IMR-90 (cell line): ENCODE results near the gene ZSCAN16. TPM values are rescaled to one million over a fixed set of nuclear protein-coding genes. Genes with fewer than 3 reads are reported as not detected.

ENCODE experiments used
- ATAC-seq: fragments of 200-7000 bp; cut with Tn5 transposase; 2 replicates; pipeline ENCODE4 v1.9.1; 2020; ENCODE audit warnings: low read depth, mild to moderate bottlenecking, moderate library complexity
- BruUV-seq: library from RNA; stranded (reverse); fragments of 400-500 nt; replicated peaks from 2 replicates; lab custom pipeline; 2021; lab: Mats Ljungman, UMichigan
- CTCF ChIA-PET: fragments of 300-600 bp; formaldehyde crosslinking; extraction: SDS; loops from one replicate; lab custom pipeline; 2021; ENCODE audit warnings: antibody characterized with exemption; lab: Yijun Ruan, JAX
- POLR2A ChIA-PET: fragments of 300-600 bp; sonication (Branson Sonifier 250); formaldehyde crosslinking; loops from one replicate; lab custom pipeline; 2022; ENCODE audit warnings: antibody characterized with exemption; ENCODE audit not compliant: unreplicated experiment; lab: Charles Lee
- DNase-seq: peaks from one replicate; pipeline ENCODE4 v3.0.0; 2013
- H2AFZ ChIP-seq: replicated peaks from 2 replicates; pipeline ENCODE3; 2013; ENCODE audit warnings: low read length, mild to moderate bottlenecking; ENCODE audit not compliant: poor library complexity
- H2AK5ac ChIP-seq: 2 replicates; pipeline ENCODE4 v1.6.1; 2013; ENCODE audit warnings: low read depth, low read length, inconsistent platforms
- H2AK9ac ChIP-seq: replicated peaks from 2 replicates; pipeline ENCODE3; 2013; ENCODE audit warnings: mild to moderate bottlenecking, low read depth, low read length, moderate library complexity; ENCODE audit not compliant: poor library complexity
- H2BK120ac ChIP-seq: 2 replicates; pipeline ENCODE4 v1.6.1; 2013; ENCODE audit warnings: low read depth, low read length, inconsistent platforms
- H2BK15ac ChIP-seq: 3 replicates; pipeline ENCODE4 v1.6.1; 2013; ENCODE audit warnings: low read depth, low read length, inconsistent platforms
- H2BK20ac ChIP-seq: 2 replicates; pipeline ENCODE4 v1.6.1; 2013; ENCODE audit warnings: low read depth, mild to moderate bottlenecking, inconsistent platforms, low read length, moderate library complexity
- H2BK5ac ChIP-seq: 2 replicates; pipeline ENCODE4 v1.6.1; 2013; ENCODE audit warnings: mild to moderate bottlenecking, low read depth, low read length, inconsistent platforms; ENCODE audit not compliant: poor library complexity, severe bottlenecking
- H3K14ac ChIP-seq: replicated peaks from 2 replicates; pipeline ENCODE4 v1.6.1; 2013; ENCODE audit warnings: low read depth, low read length, inconsistent platforms
- H3K18ac ChIP-seq: 2 replicates; pipeline ENCODE4 v1.6.1; 2013; ENCODE audit warnings: low read depth, low read length, control low read depth
- H3K23ac ChIP-seq: 2 replicates; pipeline ENCODE4 v1.6.1; 2013; ENCODE audit warnings: low read depth, low read length, inconsistent platforms
- H3K27ac ChIP-seq: 2 replicates; pipeline ENCODE4 v1.5.1; 2013; ENCODE audit warnings: mild to moderate bottlenecking, control low read depth, low read length; ENCODE audit not compliant: insufficient read depth
- H3K27me3 ChIP-seq: 2 replicates; pipeline ENCODE4 v1.6.1; 2013; ENCODE audit warnings: low read length; ENCODE audit not compliant: control insufficient read depth, insufficient read depth
- H3K36me3 ChIP-seq: 2 replicates; pipeline ENCODE4 v1.6.1; 2013; ENCODE audit warnings: low read length, mixed read lengths; ENCODE audit not compliant: control insufficient read depth, insufficient read depth
- H3K4ac ChIP-seq: 2 replicates; pipeline ENCODE4 v1.6.1; 2013; ENCODE audit warnings: low read depth, low read length, inconsistent platforms
- H3K4me1 ChIP-seq: 2 replicates; pipeline ENCODE4 v1.6.1; 2013; ENCODE audit warnings: low read length, mixed read lengths; ENCODE audit not compliant: control insufficient read depth, insufficient read depth
- H3K4me2 ChIP-seq: 2 replicates; pipeline ENCODE4 v1.6.1; 2013; ENCODE audit warnings: low read depth, mild to moderate bottlenecking, control low read depth, low read length, moderate library complexity
- H3K4me3 ChIP-seq: 2 replicates; pipeline ENCODE4 v1.5.1; 2013; ENCODE audit warnings: low read depth, mild to moderate bottlenecking, control low read depth, low read length, moderate library complexity; ENCODE audit not compliant: insufficient read depth
- H3K56ac ChIP-seq: 2 replicates; pipeline ENCODE4 v1.6.1; 2013; ENCODE audit warnings: low read length, inconsistent platforms; ENCODE audit not compliant: insufficient read depth; ENCODE audit errors: extremely low read depth
- H3K79me1 ChIP-seq, 2 experiments: 2 replicates each; pipeline ENCODE4 v1.6.1; 2013; ENCODE audit warnings: low read length in 2 of 2, inconsistent platforms in 1 of 2, low read depth in 1 of 2
- H3K9ac ChIP-seq: 2 replicates; pipeline ENCODE4 v1.6.1; 2013; ENCODE audit warnings: low read depth, low read length, control low read depth
- H3K9me1 ChIP-seq: 2 replicates; pipeline ENCODE4 v1.6.1; 2013; ENCODE audit warnings: low read length, inconsistent platforms; ENCODE audit not compliant: insufficient read depth
- H3K9me3 ChIP-seq: 2 replicates; pipeline ENCODE4 v1.6.1; 2013; ENCODE audit warnings: low read length; ENCODE audit not compliant: control insufficient read depth, insufficient read depth
- H4K20me1 ChIP-seq: 2 replicates; pipeline ENCODE4 v1.6.1; 2013; ENCODE audit warnings: low read length, inconsistent platforms; ENCODE audit not compliant: insufficient read depth
- H4K5ac ChIP-seq: 2 replicates; pipeline ENCODE4 v1.6.1; 2013; ENCODE audit warnings: mild to moderate bottlenecking, low read depth, low read length, control low read depth
- H4K8ac ChIP-seq, 2 experiments: 2 replicates each; pipeline ENCODE4 v1.6.1; 2013; ENCODE audit warnings: low read depth in 2 of 2, low read length in 2 of 2, control low read depth in 1 of 2, inconsistent platforms in 1 of 2
- H4K91ac ChIP-seq: 2 replicates; pipeline ENCODE4 v1.6.1; 2013; ENCODE audit warnings: low read depth, low read length, inconsistent platforms; ENCODE audit not compliant: insufficient read depth
- BHLHE40 ChIP-seq: fragments of 150-350 bp; IDR thresholded peaks from 2 replicates; pipeline ENCODE4 v1.6.1; 2016; ENCODE audit warnings: mild to moderate bottlenecking, low read depth, low read length
- CEBPB ChIP-seq: IDR thresholded peaks from 2 replicates; pipeline ENCODE4 v1.6.1; 2012; ENCODE audit warnings: low read depth, low read length, improper control_type of control experiment
- CHD1 ChIP-seq: IDR thresholded peaks from 2 replicates; pipeline ENCODE4 v1.6.1; 2012; ENCODE audit warnings: low read depth, low read length, improper control_type of control experiment
- FOS ChIP-seq: fragments of 150-350 bp; IDR thresholded peaks from 2 replicates; pipeline ENCODE4 v1.6.1; 2016; ENCODE audit warnings: low read depth, low read length
- MAFK ChIP-seq: IDR thresholded peaks from 2 replicates; pipeline ENCODE4 v1.6.1; 2012; ENCODE audit warnings: low read depth, low read length, improper control_type of control experiment
- MAZ ChIP-seq: IDR thresholded peaks from 2 replicates; pipeline ENCODE4 v1.6.1; 2012; ENCODE audit warnings: low read depth, mild to moderate bottlenecking, low read length, improper control_type of control experiment, moderate library complexity, borderline replicate concordance
- MXI1 ChIP-seq: IDR thresholded peaks from 2 replicates; pipeline ENCODE4 v1.6.1; 2012; ENCODE audit warnings: low read depth, mild to moderate bottlenecking, low read length, moderate library complexity, borderline replicate concordance
- NFE2L2 ChIP-seq: fragments of 150-350 bp; IDR thresholded peaks from 2 replicates; pipeline ENCODE4 v1.6.1; 2016; ENCODE audit warnings: low read depth, mild to moderate bottlenecking, low read length
- POLR2A ChIP-seq: IDR thresholded peaks from 2 replicates; pipeline ENCODE4 v1.6.1; 2012; ENCODE audit warnings: mild to moderate bottlenecking, low read depth, low read length
- RAD21 ChIP-seq: IDR thresholded peaks from 2 replicates; pipeline ENCODE4 v1.6.1; 2012; ENCODE audit warnings: low read length, improper control_type of control experiment
- RCOR1 ChIP-seq: IDR thresholded peaks from 2 replicates; pipeline ENCODE4 v1.6.1; 2012; ENCODE audit warnings: mild to moderate bottlenecking, low read length, improper control_type of control experiment; ENCODE audit not compliant: insufficient replicate concordance
- RFX5 ChIP-seq: IDR thresholded peaks from 2 replicates; pipeline ENCODE4 v1.8.0; 2012; ENCODE audit warnings: low read depth, mild to moderate bottlenecking, low read length, moderate library complexity
- SMC3 ChIP-seq: fragments of 150-350 bp; IDR thresholded peaks from 2 replicates; pipeline ENCODE4 v1.6.1; 2016; ENCODE audit warnings: low read depth, mild to moderate bottlenecking, antibody characterized with exemption, low read length, moderate library complexity
- dilution Hi-C: fragments of 300-500 bp; cut with HindIII; formaldehyde crosslinking; loops from one replicate; pipeline ENCODE4 v1.14.3; 2018; ENCODE audit warnings: low sequenced_read_pairs; ENCODE audit not compliant: unreplicated experiment
- in situ Hi-C: fragments of 300-500 bp; cut with MboI; formaldehyde crosslinking; loops from 3 replicates; pipeline ENCODE4 v1.14.3; 2019; ENCODE audit warnings: low sequenced_read_pairs, inconsistent platforms, mixed read lengths
- intact Hi-C: fragments of 100-400 bp; cut with micrococcal nuclease; formaldehyde crosslinking; loops from 2 replicates; pipeline ENCODE4 v1.10.0; 2022
- polyA plus RNA-seq, 3 experiments: library from polyadenylated mRNA; depleted of rRNA; stranded (reverse); fragments of >200 nt; gene quantifications; 2 replicates each; pipeline ENCODE4 v1.2.3, GENCODE V29; 2012; ENCODE audit warnings: low replicate concordance in 1 of 3
- total RNA-seq: library from RNA; depleted of rRNA; stranded (reverse); fragments of >200 nt; gene quantifications from 2 replicates; pipeline ENCODE4 v1.2.3, GENCODE V29; 2012
- TF ChIP-seq, protein P1 (sequence below): conservative IDR thresholded peaks from 2 replicates; pipeline ENCODE4 v1.5.1; 2012; ENCODE audit warnings: mild to moderate bottlenecking, low read depth, low read length, improper control_type of control experiment
- TF ChIP-seq, protein P2 (sequence below): fragments of 150-350 bp; IDR thresholded peaks from 2 replicates; pipeline ENCODE4 v1.6.1; 2017; ENCODE audit warnings: mild to moderate bottlenecking, antibody characterized with exemption, low read length, low read depth
- TF ChIP-seq, protein P3 (sequence below): fragments of 150-350 bp; IDR thresholded peaks from 2 replicates; pipeline ENCODE4 v1.6.1; 2016; ENCODE audit warnings: low read depth, mild to moderate bottlenecking, low read length, moderate library complexity, borderline replicate concordance

ZSCAN16 gene
- total and polyA plus RNA-seq, 2 of the 4 experiments (the other 2 are of a cell fraction), result 1.8 to 3.0 TPM

DNA sequence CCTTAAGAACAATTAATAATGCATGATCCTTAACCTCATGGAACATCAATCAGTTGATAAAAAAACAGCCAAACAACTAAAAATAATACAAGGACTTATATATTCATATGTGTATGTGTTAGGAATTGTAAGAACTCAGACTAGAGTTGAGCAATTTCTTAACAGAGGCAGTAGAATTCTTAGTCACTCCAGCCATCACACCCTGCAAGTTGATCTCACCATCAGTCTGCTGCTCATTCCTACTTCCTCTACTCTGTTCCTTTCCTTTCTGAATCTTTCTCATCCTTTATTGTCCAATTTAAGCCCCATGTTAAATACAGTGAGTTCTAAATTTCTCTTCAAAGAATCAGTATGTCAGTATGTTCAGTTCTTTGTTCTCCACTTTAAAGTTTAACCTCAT lies 41.5 kb upstream of the ZSCAN16 start:
- Histone ChIP-seq H3K23ac (no peak overlapping the region), H3K56ac (no peak overlapping the region), H2BK120ac (no peak overlapping the region), H4K8ac (no peak overlapping the region), H3K36me3 (no peaks in the 10 kb centered on the region), H4K5ac (no peak overlapping the region), H3K79me1 (0 out of 4 replicates have a peak, but pooled peaks cover 0 to 3% of the 10 kb centered on the region in 2 experiments), H4K91ac (no peak overlapping the region), H2BK5ac (no peak overlapping the region), H2AK5ac (no peak overlapping the region), H3K4ac (no peak overlapping the region), H2AK9ac (no peak overlapping the region), H2AFZ (no peak overlapping the region), H2BK20ac (no peak overlapping the region), H3K4me3 (no peak overlapping the region), H3K4me1 (peaks cover 2% of the 10 kb centered on the region; the same call in 1 of the 2 replicates), H3K27ac (no peak overlapping the region), H3K9me3 (no peaks in the 10 kb centered on the region), H3K4me2 (no peak overlapping the region), H3K27me3 (no peaks in the 10 kb centered on the region), H3K14ac (no peak overlapping the region), H3K9ac (no peak overlapping the region), H4K20me1 (no peaks in the 10 kb centered on the region), H3K18ac (no peak overlapping the region), H2BK15ac (no peak overlapping the region), H3K9me1 (0 out of 2 replicates have a peak, but pooled peaks cover 7% of the 10 kb centered on the region)
- in situ Hi-C loops (no loop called here), intact Hi-C loops (loop anchor here (5.0 kb wide), 2 partner anchors 129 to 254 kb away; partner anchors contain the start of gene ZSCAN31), dilution Hi-C loops (no loop called here)
- no TSS peak for BruUV-seq
- no peak for DNase-seq
- no peak for TF ChIP-seq RAD21
- TF ChIP-seq NFE2L2, result no peak
- TF ChIP-seq RFX5, result no peak
- TF ChIP-seq MXI1, result no peak
- TF ChIP-seq MAFK, result no peak
- no peak for TF ChIP-seq MAZ
- TF ChIP-seq BHLHE40, result no peak
- TF ChIP-seq CHD1, result no peak
- no peak for TF ChIP-seq RCOR1
- TF ChIP-seq FOS, result no peak
- TF ChIP-seq CEBPB, result no peak
- TF ChIP-seq, protein P1, sequence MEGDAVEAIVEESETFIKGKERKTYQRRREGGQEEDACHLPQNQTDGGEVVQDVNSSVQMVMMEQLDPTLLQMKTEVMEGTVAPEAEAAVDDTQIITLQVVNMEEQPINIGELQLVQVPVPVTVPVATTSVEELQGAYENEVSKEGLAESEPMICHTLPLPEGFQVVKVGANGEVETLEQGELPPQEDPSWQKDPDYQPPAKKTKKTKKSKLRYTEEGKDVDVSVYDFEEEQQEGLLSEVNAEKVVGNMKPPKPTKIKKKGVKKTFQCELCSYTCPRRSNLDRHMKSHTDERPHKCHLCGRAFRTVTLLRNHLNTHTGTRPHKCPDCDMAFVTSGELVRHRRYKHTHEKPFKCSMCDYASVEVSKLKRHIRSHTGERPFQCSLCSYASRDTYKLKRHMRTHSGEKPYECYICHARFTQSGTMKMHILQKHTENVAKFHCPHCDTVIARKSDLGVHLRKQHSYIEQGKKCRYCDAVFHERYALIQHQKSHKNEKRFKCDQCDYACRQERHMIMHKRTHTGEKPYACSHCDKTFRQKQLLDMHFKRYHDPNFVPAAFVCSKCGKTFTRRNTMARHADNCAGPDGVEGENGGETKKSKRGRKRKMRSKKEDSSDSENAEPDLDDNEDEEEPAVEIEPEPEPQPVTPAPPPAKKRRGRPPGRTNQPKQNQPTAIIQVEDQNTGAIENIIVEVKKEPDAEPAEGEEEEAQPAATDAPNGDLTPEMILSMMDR, result no peak
- no peak for TF ChIP-seq SMC3
- TF ChIP-seq, protein P2, sequence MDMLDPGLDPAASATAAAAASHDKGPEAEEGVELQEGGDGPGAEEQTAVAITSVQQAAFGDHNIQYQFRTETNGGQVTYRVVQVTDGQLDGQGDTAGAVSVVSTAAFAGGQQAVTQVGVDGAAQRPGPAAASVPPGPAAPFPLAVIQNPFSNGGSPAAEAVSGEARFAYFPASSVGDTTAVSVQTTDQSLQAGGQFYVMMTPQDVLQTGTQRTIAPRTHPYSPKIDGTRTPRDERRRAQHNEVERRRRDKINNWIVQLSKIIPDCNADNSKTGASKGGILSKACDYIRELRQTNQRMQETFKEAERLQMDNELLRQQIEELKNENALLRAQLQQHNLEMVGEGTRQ, result no peak
- TF ChIP-seq, protein P3, sequence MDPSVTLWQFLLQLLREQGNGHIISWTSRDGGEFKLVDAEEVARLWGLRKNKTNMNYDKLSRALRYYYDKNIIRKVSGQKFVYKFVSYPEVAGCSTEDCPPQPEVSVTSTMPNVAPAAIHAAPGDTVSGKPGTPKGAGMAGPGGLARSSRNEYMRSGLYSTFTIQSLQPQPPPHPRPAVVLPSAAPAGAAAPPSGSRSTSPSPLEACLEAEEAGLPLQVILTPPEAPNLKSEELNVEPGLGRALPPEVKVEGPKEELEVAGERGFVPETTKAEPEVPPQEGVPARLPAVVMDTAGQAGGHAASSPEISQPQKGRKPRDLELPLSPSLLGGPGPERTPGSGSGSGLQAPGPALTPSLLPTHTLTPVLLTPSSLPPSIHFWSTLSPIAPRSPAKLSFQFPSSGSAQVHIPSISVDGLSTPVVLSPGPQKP, result no peak
- no peak for TF ChIP-seq POLR2A
- no peak for ATAC-seq
- POLR2A ChIA-PET, result no interaction called here
- CTCF ChIA-PET, result no interaction called here
